Kidney epithelial cell (primary cell): ENCODE data around the gene PRADC1. TPM values are rescaled to one million over a fixed set of nuclear protein-coding genes. Genes with fewer than 3 reads are reported as not detected.
A peak's percentile ranks its signal among the peaks of the same experiment; 100 is the strongest.
"Not testable (repeated sequence)": the region's sequence is repeated elsewhere in the genome, so short reads cannot be mapped to it uniquely, and the experiment has no call there.

ENCODE experiments used
- DNase-seq: peaks from one replicate; pipeline ENCODE4 v3.0.0-alpha.2; 2010; ENCODE audit warnings: low read depth
- H3K27me3 ChIP-seq: 2 replicates; pipeline ENCODE4 v1.6.0; 2011; ENCODE audit warnings: low read length; ENCODE audit not compliant: control insufficient read depth, insufficient read depth
- H3K36me3 ChIP-seq: 2 replicates; pipeline ENCODE4 v1.5.1; 2011; ENCODE audit warnings: low read length; ENCODE audit not compliant: control insufficient read depth, insufficient read depth
- H3K4me3 ChIP-seq: 2 replicates; pipeline ENCODE4 v1.5.1; 2011; ENCODE audit warnings: low read depth, mild to moderate bottlenecking, control low read depth, low read length
- CTCF ChIP-seq: IDR thresholded peaks from 2 replicates; pipeline ENCODE4 v1.5.1; 2011; ENCODE audit warnings: mild to moderate bottlenecking, moderate library complexity, low read length, control low read depth, inconsistent platforms; ENCODE audit not compliant: insufficient read depth, poor library complexity, severe bottlenecking
- total RNA-seq: library from RNA; depleted of rRNA; stranded (reverse); fragments of >200 nt; gene quantifications from 2 replicates; pipeline ENCODE4 v1.2.3, GENCODE V29; 2015

PRADC1 gene
- total RNA-seq, 1 donor from 2014 or later, result 6.6 TPM

GRCh38 chr2:73264783-73265182 is 31.7 kb upstream of the PRADC1 start:
- H3K36me3 ChIP-seq, result no peaks in the 10 kb centered on the region

GRCh38 chr2:73264332-73264606 is 31.2 kb upstream of the PRADC1 start:
- no peak overlapping the region for H3K4me3 ChIP-seq
- no peak for DNase-seq
- H3K27me3 ChIP-seq, result peaks cover 6% of the 10 kb centered on the region
- no peaks in the 10 kb centered on the region for H3K36me3 ChIP-seq
- no peak for TF ChIP-seq CTCF

More at GRCh38 chr2:73264783-73265182, 31.7 kb upstream of the PRADC1 start:
- Histone ChIP-seq H3K27me3 (peaks cover 6% of the 10 kb centered on the region), H3K4me3 (no peak overlapping the region)
- no peak for DNase-seq
- no peak for TF ChIP-seq CTCF

GRCh38 chr2:73263540-73264331 is 30.7 kb upstream of the PRADC1 start:
- no peak for DNase-seq
- H3K36me3 ChIP-seq, result no peaks in the 10 kb centered on the region
- H3K27me3 ChIP-seq, result peaks cover 5% of the 10 kb centered on the region
- no peak overlapping the region for H3K4me3 ChIP-seq
- TF ChIP-seq CTCF, result no peak

GRCh38 chr2:73262691-73263429 is 29.8 kb upstream of the PRADC1 start:
- H3K27me3 ChIP-seq, H3K4me3 ChIP-seq, H3K36me3 ChIP-seq, DNase-seq: not testable (repeated sequence)

GRCh38 chr2:73262108-73262651 is 29.1 kb upstream of the PRADC1 start:
- no peak overlapping the region for H3K4me3 ChIP-seq
- H3K36me3 ChIP-seq, result no peaks in the 10 kb centered on the region
- no peak for TF ChIP-seq CTCF
- no peak for DNase-seq
- no peaks in the 10 kb centered on the region for H3K27me3 ChIP-seq

- Histone ChIP-seq H3K4me3 (no peak overlapping the region), H3K36me3 (no peaks in the 10 kb centered on the region), H3K27me3 (no peaks in the 10 kb centered on the region)
- peak; percentile 66 for TF ChIP-seq CTCF
- no peak for DNase-seq
Measured at GRCh38 chr2:73260338-73260984, 27.4 kb upstream of the PRADC1 start.
